Measurements from ENCODE around the gene GTPBP6. TPM values are rescaled to one million over a fixed set of nuclear protein-coding genes. Genes with fewer than 3 reads are reported as not detected.
A peak's percentile ranks its signal among the peaks of the same experiment; 100 is the strongest.

GTPBP6 gene, protein sequence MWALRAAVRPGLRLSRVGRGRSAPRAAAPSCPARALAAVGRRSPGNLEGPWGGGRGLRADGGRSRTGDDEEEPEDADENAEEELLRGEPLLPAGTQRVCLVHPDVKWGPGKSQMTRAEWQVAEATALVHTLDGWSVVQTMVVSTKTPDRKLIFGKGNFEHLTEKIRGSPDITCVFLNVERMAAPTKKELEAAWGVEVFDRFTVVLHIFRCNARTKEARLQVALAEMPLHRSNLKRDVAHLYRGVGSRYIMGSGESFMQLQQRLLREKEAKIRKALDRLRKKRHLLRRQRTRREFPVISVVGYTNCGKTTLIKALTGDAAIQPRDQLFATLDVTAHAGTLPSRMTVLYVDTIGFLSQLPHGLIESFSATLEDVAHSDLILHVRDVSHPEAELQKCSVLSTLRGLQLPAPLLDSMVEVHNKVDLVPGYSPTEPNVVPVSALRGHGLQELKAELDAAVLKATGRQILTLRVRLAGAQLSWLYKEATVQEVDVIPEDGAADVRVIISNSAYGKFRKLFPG
- total RNA-seq: 10 to 100 TPM; 46.9 to 62.8 (median 49.8) TPM
- 34.1 TPM for total RNA-seq (2013)

DNA sequence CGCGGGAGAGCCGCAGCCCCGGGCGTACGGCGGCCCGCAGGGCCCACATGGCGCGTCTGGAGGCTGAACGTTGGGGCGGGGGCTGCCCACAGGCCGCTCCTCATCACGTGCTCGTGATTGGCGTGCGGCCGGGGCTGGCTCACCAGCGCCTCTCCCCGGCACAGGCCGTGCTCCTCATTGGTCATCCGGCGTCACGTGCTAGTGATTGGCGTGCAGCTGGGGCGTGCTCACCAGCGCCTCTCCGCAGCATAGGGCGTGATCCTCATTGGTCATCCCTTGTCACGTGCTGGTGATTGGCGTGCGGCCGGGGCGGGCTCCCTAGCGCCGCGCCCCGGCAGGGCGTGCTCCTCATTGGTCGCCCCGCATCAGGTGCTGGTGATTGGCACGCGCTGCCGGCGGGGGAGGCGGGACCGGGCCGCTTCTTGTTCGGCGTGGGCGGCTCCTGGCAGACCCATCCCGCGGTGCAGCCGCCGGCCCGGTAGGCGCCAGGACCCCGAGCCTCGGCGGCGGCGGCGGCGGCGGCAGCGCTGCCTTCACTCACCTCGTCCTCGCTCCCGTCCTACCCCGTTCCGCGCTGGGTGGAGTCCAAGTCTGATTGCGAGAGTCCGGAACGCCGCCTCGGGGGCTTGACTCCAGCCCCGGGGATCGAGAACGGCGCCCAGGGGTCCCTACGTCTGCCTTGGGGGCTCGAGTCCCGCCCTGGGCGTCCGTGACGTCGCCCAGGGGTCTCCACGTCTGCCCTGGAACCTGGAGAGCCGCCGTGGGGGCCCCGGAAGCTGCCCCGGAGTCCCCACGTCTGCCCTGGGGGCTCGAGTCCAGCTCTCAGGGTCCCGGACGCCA lies at the start of gene GTPBP6:
Gene GTPBP6, minus strand, starts transcription at position 58 of the 840 bp plus-strand sequence. Its CDS starts 9 bp downstream, at position 49.
- DNase-seq: peak; percentile 99 to 100
- Mint-ChIP-seq H3K36me3 (no peaks in the 10 kb centered on the region), H3K4me1 (peaks cover 18 to 34% of the 10 kb centered on the region in 2 donors), H3K4me3 (peak within 1 kb of the TSS; percentile 94), H3K9me3 (no peaks in the 10 kb centered on the region), H3K27me3 (ENCODE audit: low read depth in 2 of 2) (no peaks in the 10 kb centered on the region), H3K27ac (peak within 1 kb of the TSS; percentile 96)
- intact Hi-C loops (cut with micrococcal nuclease): loop anchor here (1.0 to 2.0 kb wide), 2 partner anchors 36 to 68 kb away; no protein-coding TSS in a partner anchor
- TF ChIP-seq, protein P1, sequence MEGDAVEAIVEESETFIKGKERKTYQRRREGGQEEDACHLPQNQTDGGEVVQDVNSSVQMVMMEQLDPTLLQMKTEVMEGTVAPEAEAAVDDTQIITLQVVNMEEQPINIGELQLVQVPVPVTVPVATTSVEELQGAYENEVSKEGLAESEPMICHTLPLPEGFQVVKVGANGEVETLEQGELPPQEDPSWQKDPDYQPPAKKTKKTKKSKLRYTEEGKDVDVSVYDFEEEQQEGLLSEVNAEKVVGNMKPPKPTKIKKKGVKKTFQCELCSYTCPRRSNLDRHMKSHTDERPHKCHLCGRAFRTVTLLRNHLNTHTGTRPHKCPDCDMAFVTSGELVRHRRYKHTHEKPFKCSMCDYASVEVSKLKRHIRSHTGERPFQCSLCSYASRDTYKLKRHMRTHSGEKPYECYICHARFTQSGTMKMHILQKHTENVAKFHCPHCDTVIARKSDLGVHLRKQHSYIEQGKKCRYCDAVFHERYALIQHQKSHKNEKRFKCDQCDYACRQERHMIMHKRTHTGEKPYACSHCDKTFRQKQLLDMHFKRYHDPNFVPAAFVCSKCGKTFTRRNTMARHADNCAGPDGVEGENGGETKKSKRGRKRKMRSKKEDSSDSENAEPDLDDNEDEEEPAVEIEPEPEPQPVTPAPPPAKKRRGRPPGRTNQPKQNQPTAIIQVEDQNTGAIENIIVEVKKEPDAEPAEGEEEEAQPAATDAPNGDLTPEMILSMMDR (IDR thresholded peaks at IDR 0.05): no peak
- Histone ChIP-seq H3K36me3 (ENCODE audit: control insufficient read depth, insufficient read depth, low read length) (peaks cover 13% of the 10 kb centered on the region), H3K27me3 (ENCODE audit: control insufficient read depth, insufficient read depth, low read length) (no peaks in the 10 kb centered on the region), H3K9me3 (ENCODE audit: control insufficient read depth, insufficient read depth, low read length) (no peaks in the 10 kb centered on the region), H3K27ac (ENCODE audit: low read length) (peak within 1 kb of the TSS; percentile 92), H3K4me1 (ENCODE audit: control insufficient read depth, insufficient read depth, low read length) (peaks cover 49% of the 10 kb centered on the region), H3K4me3 (ENCODE audit: low read length) (peak within 1 kb of the TSS; percentile 99)
- peak; percentile 67 to 89 (median 75) for ATAC-seq
- under 1% methylated on average over 97 of the region's 97 CpGs for WGBS (ENCODE audit: insufficient coverage)

- WGBS (ENCODE audit: insufficient coverage): 94% methylated on average over 17 of the region's 17 CpGs
- H3K27me3 Mint-ChIP-seq (ENCODE audit: low read depth in 2 of 2): peaks cover 13 to 14% of the 10 kb centered on the region in 2 donors
Measured at GRCh38 chrX:367866-368265, 49.3 kb upstream of the GTPBP6 start.

DNA sequence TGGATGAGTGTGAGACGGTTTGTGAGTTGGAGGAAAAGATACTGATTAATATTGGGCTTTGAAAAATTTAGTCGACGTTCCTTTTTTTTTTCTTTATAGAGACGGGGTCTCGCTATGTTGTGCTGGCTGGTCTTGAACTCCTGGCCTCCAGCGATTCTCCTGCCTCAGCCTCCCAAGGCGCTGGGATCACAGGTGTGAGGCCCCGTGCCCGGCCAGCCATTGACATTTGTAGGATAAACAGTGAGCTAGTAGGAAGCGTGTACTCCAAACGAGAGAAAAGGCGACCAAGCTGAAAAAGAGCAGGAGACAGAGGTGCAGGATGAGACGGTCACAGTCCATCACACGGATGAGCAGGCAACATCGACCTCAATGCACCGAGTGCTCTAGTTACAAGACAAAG lies 48.8 kb upstream of the GTPBP6 start:
- TF ChIP-seq, protein P1 (IDR thresholded peaks at IDR 0.05): no peak
- no peaks in the 10 kb centered on the region for H3K36me3 ChIP-seq (ENCODE audit: control insufficient read depth, insufficient read depth, low read length)
- DNase-seq (no peak), ATAC-seq (no peak)
- H3K36me3 Mint-ChIP-seq: no peaks in the 10 kb centered on the region
- no peaks in the 10 kb centered on the region for H3K9me3 Mint-ChIP-seq
- peaks cover 10 to 12% of the 10 kb centered on the region in 2 donors for H3K27me3 Mint-ChIP-seq (ENCODE audit: low read depth in 2 of 2)
- no peak overlapping the region for H3K4me3 ChIP-seq (ENCODE audit: low read length)
- H3K4me3 Mint-ChIP-seq: no peak overlapping the region
- H3K27ac Mint-ChIP-seq: no peak overlapping the region
- intact Hi-C loops (cut with micrococcal nuclease): no loop called here
- H3K27me3 ChIP-seq (ENCODE audit: control insufficient read depth, insufficient read depth, low read length): no peaks in the 10 kb centered on the region
- H3K4me1 ChIP-seq (ENCODE audit: control insufficient read depth, insufficient read depth, low read length): no peaks in the 10 kb centered on the region
- 90% methylated on average over 16 of the region's 16 CpGs for WGBS (ENCODE audit: insufficient coverage)
- peaks cover 0 to 4% of the 10 kb centered on the region in 2 donors for H3K4me1 Mint-ChIP-seq
- H3K9me3 ChIP-seq (ENCODE audit: control insufficient read depth, insufficient read depth, low read length): no peaks in the 10 kb centered on the region
- H3K27ac ChIP-seq (ENCODE audit: low read length): no peak overlapping the region

More at GRCh38 chrX:367866-368265, 49.3 kb upstream of the GTPBP6 start:
- Histone ChIP-seq H3K36me3 (ENCODE audit: control insufficient read depth, insufficient read depth, low read length) (no peaks in the 10 kb centered on the region), H3K9me3 (ENCODE audit: control insufficient read depth, insufficient read depth, low read length) (no peaks in the 10 kb centered on the region), H3K27ac (ENCODE audit: low read length) (no peak overlapping the region), H3K4me3 (ENCODE audit: low read length) (no peak overlapping the region), H3K4me1 (ENCODE audit: control insufficient read depth, insufficient read depth, low read length) (no peaks in the 10 kb centered on the region), H3K27me3 (ENCODE audit: control insufficient read depth, insufficient read depth, low read length) (no peaks in the 10 kb centered on the region)
- no peaks in the 10 kb centered on the region for H3K36me3 Mint-ChIP-seq
- H3K4me3 Mint-ChIP-seq: no peak overlapping the region
- no peak overlapping the region for H3K27ac Mint-ChIP-seq
- TF ChIP-seq, protein P1 (IDR thresholded peaks at IDR 0.05): no peak
- DNase-seq (no peak), ATAC-seq (no peak)
- no peaks in the 10 kb centered on the region for H3K9me3 Mint-ChIP-seq
- intact Hi-C loops (cut with micrococcal nuclease): no loop called here
- H3K4me1 Mint-ChIP-seq: peaks cover 0 to 4% of the 10 kb centered on the region in 2 donors
